ENCODE data around the gene CCDC61. TPM values are rescaled to one million over a fixed set of nuclear protein-coding genes. Genes with fewer than 3 reads are reported as not detected.

The CCDC61 gene
- total RNA-seq: 17.8 TPM

GRCh38 chr19:45994998-45995714 is at the start of gene CCDC61:
CCDC61 (plus strand) TSS chr19:45995467; CDS start chr19:46003019, 7,552 bp downstream.
- ATAC-seq (peak; percentile 99), DNase-seq (ENCODE audit: low spot score) (peak; percentile 96)
- intact Hi-C loops (cut with DNase I): no loop called here

- intact Hi-C loops (cut with DNase I): no loop called here
- no peak for ATAC-seq
- DNase-seq (ENCODE audit: low spot score): no peak
Measured at GRCh38 chr19:45947926-45948325, 47.3 kb upstream of the CCDC61 start.

- intact Hi-C loops (cut with DNase I): no loop called here
- ATAC-seq (no peak), DNase-seq (ENCODE audit: low spot score) (no peak)
Measured at GRCh38 chr19:45952341-45952685, 43.0 kb upstream of the CCDC61 start.

- ATAC-seq (peak; percentile 70), DNase-seq (ENCODE audit: low spot score) (no peak)
- intact Hi-C loops (cut with DNase I): no loop called here
Measured at GRCh38 chr19:45952686-45953505, 42.4 kb upstream of the CCDC61 start.

- ATAC-seq: no peak
- no peak for DNase-seq (ENCODE audit: low spot score)
- intact Hi-C loops (cut with DNase I): no loop called here
Measured at GRCh38 chr19:45953676-45954075, 41.6 kb upstream of the CCDC61 start.

- intact Hi-C loops (cut with DNase I): no loop called here
- DNase-seq (ENCODE audit: low spot score) (no peak), ATAC-seq (no peak)
Measured at GRCh38 chr19:45954156-45954555, 41.1 kb upstream of the CCDC61 start.

GRCh38 chr19:45955905-45956608 is 39.2 kb upstream of the CCDC61 start:
- DNase-seq (ENCODE audit: low spot score) (no peak), ATAC-seq (peak; percentile 46)
- intact Hi-C loops (cut with DNase I): no loop called here

- no peak for ATAC-seq
- intact Hi-C loops (cut with DNase I): no loop called here
Measured at GRCh38 chr19:45958320-45958719, 36.9 kb upstream of the CCDC61 start.

GRCh38 chr19:45958769-45959516 is 36.3 kb upstream of the CCDC61 start:
- intact Hi-C loops (cut with DNase I): no loop called here
- DNase-seq (ENCODE audit: low spot score) (no peak), ATAC-seq (no peak)

More at GRCh38 chr19:45958320-45958719, 36.9 kb upstream of the CCDC61 start:
- DNase-seq (ENCODE audit: low spot score): no peak

- no peak for DNase-seq (ENCODE audit: low spot score)
- ATAC-seq: no peak
- intact Hi-C loops (cut with DNase I): no loop called here
Measured at GRCh38 chr19:45959517-45960025, 35.7 kb upstream of the CCDC61 start.

GRCh38 chr19:45960595-45961235 is 34.6 kb upstream of the CCDC61 start:
- DNase-seq (ENCODE audit: low spot score): no peak
- no peak for ATAC-seq
- intact Hi-C loops (cut with DNase I): no loop called here

- ATAC-seq (no peak), DNase-seq (ENCODE audit: low spot score) (no peak)
- intact Hi-C loops (cut with DNase I): no loop called here
Measured at GRCh38 chr19:45962021-45962420, 33.2 kb upstream of the CCDC61 start.

GRCh38 chr19:45967246-45967645 is 28.0 kb upstream of the CCDC61 start:
- intact Hi-C loops (cut with DNase I): no loop called here
- no peak for DNase-seq (ENCODE audit: low spot score)

GRCh38 chr19:45968626-45969025 is 26.6 kb upstream of the CCDC61 start:
- ATAC-seq (no peak), DNase-seq (ENCODE audit: low spot score) (no peak)
- intact Hi-C loops (cut with DNase I): no loop called here

More at GRCh38 chr19:45967246-45967645, 28.0 kb upstream of the CCDC61 start:
- no peak for ATAC-seq

GRCh38 chr19:45969676-45970075 is 25.6 kb upstream of the CCDC61 start:
- DNase-seq (ENCODE audit: low spot score): no peak
- no peak for ATAC-seq
- intact Hi-C loops (cut with DNase I): no loop called here

- DNase-seq (ENCODE audit: low spot score) (no peak), ATAC-seq (no peak)
- intact Hi-C loops (cut with DNase I): no loop called here
Measured at GRCh38 chr19:45971260-45971902, 23.9 kb upstream of the CCDC61 start.

GRCh38 chr19:45972081-45972946 is 23.0 kb upstream of the CCDC61 start:
- DNase-seq (ENCODE audit: low spot score): no peak
- ATAC-seq: peak; percentile 16
- intact Hi-C loops (cut with DNase I): no loop called here

Measured in sciatic nerve (tissue), 2 donors.